ENCODE results near the gene SH2D1A.
"Not testable (repeated sequence)": the region's sequence is repeated elsewhere in the genome, so short reads cannot be mapped to it uniquely, and the experiment has no call there.

The SH2D1A gene

DNA sequence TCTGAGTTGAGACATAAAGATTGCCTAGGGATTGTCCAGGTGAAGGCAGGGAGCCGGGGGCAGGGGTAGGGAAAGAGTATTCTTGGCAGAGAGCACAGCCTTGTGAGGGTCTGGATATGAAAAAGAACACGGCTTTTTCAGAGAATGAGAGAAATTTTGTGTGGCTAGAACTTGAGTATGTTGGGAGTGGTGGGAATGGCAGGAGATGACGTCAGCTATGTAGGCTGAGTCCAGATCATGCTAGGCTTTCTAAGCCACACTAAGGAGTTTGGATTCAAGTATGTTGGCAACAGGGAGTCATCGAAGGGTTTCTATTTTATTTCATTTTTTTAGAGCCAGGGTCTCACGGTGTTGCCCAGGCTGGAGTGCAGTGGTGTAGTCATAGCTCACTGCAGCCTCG is 40.0 kb downstream of the SH2D1A start:
- no peak for TF ChIP-seq ZNF274 (IDR thresholded peaks at IDR 0.05; ENCODE audit: low read depth, low read length)
- no peak overlapping the region for H3K4me3 ChIP-seq (ENCODE audit: low read length)

- TF ChIP-seq ZNF274 (IDR thresholded peaks at IDR 0.05; ENCODE audit: low read depth, low read length) = no peak
Measured at GRCh38 chrX:124388562-124388961, 42.2 kb downstream of the SH2D1A start.

DNA sequence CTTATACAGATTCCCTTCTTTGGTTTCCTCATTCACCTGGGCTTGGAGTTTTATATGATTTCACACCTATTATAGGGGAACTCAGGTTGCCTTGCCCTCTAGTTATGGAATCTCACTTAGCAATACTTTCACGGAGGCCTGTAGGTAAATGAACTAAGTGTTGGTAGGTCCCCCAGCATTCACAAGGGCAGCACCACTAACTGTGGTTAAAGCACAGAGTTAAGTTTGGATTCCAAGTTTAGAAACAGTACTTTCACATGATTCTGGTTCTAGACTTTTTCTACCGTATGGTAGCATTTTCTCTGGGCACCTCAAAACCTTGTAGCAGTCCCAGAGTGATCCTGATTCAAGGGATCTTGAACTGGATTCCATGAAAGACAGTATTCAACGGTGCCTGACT is 46.4 kb downstream of the SH2D1A start:
- H3K4me3 ChIP-seq (ENCODE audit: low read length) = no peak overlapping the region
- TF ChIP-seq ZNF274 (IDR thresholded peaks at IDR 0.05; ENCODE audit: low read depth, low read length) = no peak

More at GRCh38 chrX:124388562-124388961, 42.2 kb downstream of the SH2D1A start:
- no peak overlapping the region for H3K4me3 ChIP-seq (ENCODE audit: low read length)

- TF ChIP-seq ZNF274 (IDR thresholded peaks at IDR 0.05; ENCODE audit: low read depth, low read length) = no peak
Measured at GRCh38 chrX:124393238-124393637, 46.9 kb downstream of the SH2D1A start.

DNA sequence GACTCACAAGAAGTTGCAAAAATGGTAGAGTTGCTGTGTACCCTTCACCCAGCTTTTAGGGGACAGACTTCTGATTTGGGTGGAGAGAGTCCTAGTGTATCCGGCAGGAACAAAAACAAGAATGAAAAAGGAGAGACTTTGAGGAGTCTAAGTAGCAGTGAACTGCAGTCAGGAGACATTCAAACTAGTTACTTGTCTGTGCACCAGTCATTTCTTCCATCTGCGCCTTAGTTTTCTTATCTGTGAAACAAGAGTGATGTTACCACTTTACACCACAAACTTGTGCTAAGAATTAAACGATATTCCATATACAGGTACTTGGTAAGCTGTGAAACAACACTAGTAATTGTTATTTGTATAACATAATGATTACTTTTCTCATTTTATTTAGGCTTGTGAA is 47.3 kb downstream of the SH2D1A start:
- TF ChIP-seq ZNF274 (IDR thresholded peaks at IDR 0.05; ENCODE audit: low read depth, low read length) = no peak
- no peak overlapping the region for H3K4me3 ChIP-seq (ENCODE audit: low read length)

More at GRCh38 chrX:124393238-124393637, 46.9 kb downstream of the SH2D1A start:
- H3K4me3 ChIP-seq (ENCODE audit: low read length) = no peak overlapping the region

- no peak overlapping the region for H3K4me3 ChIP-seq (ENCODE audit: low read length)
- no peak for TF ChIP-seq ZNF274 (IDR thresholded peaks at IDR 0.05; ENCODE audit: low read depth, low read length)
Measured at GRCh38 chrX:124395145-124395880, 49.0 kb downstream of the SH2D1A start.

DNA sequence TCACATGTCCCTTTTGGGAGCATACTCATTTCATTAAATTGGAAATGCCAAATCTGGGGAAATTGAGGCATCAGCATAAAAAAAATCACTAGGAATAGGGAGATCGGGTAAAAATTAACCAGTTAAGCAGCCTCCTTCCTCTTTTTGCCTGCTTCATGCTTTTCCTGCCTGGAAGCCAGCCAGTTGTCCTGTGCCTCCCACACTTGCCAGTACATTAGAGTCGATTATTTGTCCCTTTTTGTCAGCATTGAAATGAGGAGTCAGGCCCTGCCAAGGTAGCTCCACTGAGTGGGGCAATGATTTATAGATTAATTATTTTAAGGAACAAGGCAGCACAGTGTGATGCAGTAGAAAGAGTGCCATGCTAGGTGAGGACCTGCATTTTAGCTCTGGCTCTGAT is 55.3 kb downstream of the SH2D1A start:
- no peak for TF ChIP-seq ZNF274 (IDR thresholded peaks at IDR 0.05; ENCODE audit: low read depth, low read length)
- H3K4me3 ChIP-seq (ENCODE audit: low read length) = no peak overlapping the region

DNA sequence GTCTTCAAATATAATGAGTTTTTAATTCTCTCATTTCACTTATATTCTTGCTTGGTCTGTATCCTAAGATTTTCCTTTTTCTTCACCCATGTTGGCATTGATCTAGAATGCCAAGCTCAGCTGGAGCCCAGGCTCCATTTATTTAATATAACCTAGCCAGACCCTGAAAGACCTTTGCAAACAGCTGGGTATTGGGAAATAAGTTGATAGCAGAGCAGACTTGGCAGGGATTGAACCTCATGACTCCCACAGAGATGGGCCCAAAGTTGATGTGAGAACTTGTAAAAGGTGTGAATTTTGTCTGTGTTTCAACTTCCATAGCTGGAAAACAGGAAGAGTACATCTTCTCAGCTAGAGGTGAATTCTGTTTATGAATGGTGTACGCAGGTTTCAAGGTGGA is 59.5 kb downstream of the SH2D1A start:
- no peak overlapping the region for H3K4me3 ChIP-seq (ENCODE audit: low read length)
- no peak for TF ChIP-seq ZNF274 (IDR thresholded peaks at IDR 0.05; ENCODE audit: low read depth, low read length)

DNA sequence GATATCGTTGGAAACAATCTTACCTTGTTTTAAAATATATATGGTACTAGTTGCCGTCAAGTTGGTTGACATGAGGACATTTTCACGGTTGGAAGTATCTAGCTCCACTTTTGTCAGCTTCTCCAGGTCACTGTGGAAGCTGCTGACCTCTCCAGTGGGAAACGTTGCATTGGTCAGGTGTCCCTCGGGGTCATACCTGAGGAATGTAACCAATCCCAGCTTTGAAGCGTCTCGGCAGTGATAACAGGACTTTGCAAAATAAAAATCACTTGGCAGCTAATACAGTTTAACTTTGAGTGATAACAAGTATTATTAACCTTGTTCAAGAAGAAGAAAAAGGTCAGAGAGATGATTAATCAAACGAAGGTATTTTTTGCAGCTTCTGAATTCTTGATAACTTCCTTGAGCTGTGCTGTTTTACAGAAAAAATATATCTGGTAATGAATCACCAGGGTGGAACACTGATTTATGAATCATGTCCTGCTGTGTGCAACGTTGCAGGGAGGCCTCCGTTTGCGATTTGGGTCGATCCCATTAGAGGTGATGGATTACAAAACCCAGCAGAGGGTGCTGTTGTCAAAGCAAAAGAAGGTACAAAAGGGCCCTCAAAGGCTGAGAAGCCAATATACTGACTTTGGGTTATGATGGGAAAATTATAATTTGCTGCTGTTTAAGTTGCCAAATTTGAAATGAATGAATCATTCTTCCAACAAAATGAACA is 60.1 kb downstream of the SH2D1A start:
- H3K4me3 ChIP-seq (ENCODE audit: low read length) = no peak overlapping the region
- no peak for TF ChIP-seq ZNF274 (IDR thresholded peaks at IDR 0.05; ENCODE audit: low read depth, low read length)

DNA sequence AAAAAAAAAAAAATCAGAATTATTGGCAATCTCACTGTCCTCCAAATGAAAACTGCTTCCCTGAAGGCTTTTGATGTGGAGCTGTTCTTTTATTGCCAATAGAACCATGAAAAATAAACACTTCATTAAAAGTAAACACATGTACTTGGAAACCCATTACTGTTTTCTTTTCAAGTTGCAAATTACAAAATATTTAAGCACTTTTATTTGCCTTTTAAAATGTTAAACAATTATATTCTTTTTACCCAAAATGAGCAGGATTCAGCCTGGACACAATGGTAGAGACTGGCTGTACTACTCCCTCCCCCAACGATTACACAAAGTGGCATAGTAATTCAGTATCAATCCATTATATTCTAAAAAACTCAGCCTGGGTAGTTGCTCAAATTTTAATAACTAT is 60.9 kb downstream of the SH2D1A start:
- H3K4me3 ChIP-seq (ENCODE audit: low read length) = no peak overlapping the region
- no peak for TF ChIP-seq ZNF274 (IDR thresholded peaks at IDR 0.05; ENCODE audit: low read depth, low read length)

GRCh38 chrX:124408380-124408779 is 62.0 kb downstream of the SH2D1A start:
- H3K4me3 ChIP-seq (ENCODE audit: low read length) = not testable (repeated sequence)

DNA sequence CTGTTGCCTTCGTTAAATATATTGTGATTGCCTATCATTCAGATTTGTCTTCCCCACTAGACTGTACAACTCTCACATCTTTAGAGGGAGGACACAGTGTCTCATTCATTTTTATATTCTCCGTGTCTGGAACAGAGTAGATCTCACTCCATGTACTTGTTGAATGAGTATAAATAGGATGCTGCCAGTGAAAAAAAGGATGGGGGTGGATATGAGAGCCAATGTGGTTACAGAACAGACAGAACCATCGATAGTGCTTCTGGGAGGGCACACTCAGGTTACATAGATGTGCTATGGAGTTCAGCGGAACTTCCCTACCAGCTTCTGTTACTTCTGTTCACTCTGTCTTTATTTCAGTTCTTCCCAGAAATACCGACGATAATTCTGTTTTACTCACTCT is 66.9 kb downstream of the SH2D1A start:
- TF ChIP-seq ZNF274 (IDR thresholded peaks at IDR 0.05; ENCODE audit: low read depth, low read length) = no peak
- no peak overlapping the region for H3K4me3 ChIP-seq (ENCODE audit: low read length)

DNA sequence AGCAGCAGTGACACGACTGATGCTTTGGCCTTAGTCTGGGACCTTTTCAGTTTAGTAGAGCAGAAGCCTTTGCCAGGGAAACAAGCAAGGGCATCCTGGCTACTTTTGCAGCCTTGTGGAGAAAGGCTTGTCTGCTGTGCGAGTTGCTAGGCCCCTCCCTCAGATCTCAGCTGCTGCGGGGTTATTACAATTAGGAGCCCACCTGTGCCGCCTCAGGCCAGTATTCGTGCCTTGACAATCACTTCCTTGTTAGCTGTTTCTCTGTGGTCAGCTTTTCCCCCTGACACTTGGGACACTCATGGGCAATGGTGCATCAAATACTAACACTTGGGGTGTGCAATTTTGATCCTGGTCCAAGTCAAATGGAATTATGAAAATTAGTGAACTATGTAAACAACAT is 67.9 kb downstream of the SH2D1A start:
- H3K4me3 ChIP-seq (ENCODE audit: low read length) = no peak overlapping the region

GRCh38 chrX:124415115-124415800 is 68.9 kb downstream of the SH2D1A start:
- no peak for TF ChIP-seq ZNF274 (IDR thresholded peaks at IDR 0.05; ENCODE audit: low read depth, low read length)
- no peak overlapping the region for H3K4me3 ChIP-seq (ENCODE audit: low read length)

More for the DNA sequence above, 67.9 kb downstream of the SH2D1A start:
- TF ChIP-seq ZNF274 (IDR thresholded peaks at IDR 0.05; ENCODE audit: low read depth, low read length) = no peak

Data from GM08714 (cell line).